ENCODE data around the gene NCAPG2.

The NCAPG2 gene

DNA sequence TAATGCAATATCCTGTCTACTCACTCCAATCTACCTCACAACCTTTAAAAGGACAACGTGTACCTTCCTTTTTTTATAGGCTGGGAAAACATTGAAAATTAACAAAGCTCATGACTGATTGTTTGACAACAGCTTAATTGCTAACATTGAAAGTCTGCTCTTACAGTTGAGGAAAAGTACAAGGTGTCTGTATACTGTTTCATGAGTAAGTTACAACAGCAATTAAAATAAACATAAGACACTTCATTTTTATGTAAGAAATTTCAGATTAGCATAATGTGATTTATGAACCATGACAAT lies 28.6 kb upstream of the NCAPG2 start:
- no peak for DNase-seq (ENCODE audit: low read depth)

DNA sequence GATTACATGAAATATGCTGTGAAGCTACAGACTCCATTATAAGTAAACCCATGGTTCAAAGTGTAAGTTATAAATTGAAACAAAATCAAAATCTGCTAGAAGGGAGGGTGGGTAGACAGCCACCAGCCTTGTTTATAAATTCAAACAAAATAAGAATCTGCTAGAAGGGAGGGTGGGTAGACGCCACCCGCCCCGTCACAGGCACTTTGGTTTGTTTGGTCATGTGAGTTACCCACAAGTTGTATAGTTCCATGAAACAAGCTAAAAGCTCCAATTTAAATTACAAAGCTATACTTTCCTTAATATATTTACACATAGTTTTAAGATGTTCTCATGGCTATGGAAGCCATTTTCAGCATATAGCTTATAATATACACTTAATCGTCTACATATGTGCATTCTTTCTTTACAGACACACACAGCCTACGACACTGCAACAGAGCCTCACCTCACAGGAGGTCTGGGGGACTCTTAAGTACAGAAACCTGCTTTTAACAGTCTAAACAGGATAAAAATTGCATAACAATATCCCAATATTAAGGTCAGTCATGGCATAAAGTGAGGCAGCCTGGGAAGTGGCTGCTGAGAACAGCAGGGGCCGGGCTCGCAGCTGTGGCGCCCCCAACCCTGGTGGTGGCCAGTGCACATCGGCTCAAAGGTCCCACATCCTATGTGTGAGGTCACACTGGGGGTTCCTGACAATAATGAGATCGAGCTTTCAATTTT lies 28.1 kb upstream of the NCAPG2 start:
- DNase-seq (ENCODE audit: low read depth), result no peak

DNA sequence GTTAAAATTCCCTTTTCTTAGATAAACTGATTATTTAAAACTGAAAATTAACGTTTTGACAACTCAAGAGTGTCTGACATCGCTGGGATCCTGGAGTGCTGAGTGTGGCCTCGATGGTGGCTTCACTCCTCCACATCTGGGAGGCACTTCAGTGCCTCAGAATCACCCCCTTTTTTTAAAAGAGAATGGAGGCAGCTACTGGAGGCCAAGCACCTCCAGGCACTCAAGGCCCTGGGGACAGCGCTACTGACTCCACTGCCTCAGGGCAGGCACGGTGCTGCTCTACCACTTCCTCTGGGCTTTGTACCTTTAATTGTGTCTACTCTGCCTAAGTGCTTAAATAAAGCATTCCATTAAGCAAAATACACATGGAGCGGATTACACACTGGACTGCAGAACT lies 27.2 kb upstream of the NCAPG2 start:
- no peak for DNase-seq (ENCODE audit: low read depth)

- no peak for DNase-seq (ENCODE audit: low read depth)
These were observed 26.1 kb upstream of the NCAPG2 start for GRCh38 chr7:158730383-158731346.

- DNase-seq (ENCODE audit: low read depth), result no peak
These were observed 25.2 kb upstream of the NCAPG2 start for GRCh38 chr7:158729646-158730382.

GRCh38 chr7:158728911-158729645 lies 24.5 kb upstream of the NCAPG2 start:
- no peak for DNase-seq (ENCODE audit: low read depth)

DNA sequence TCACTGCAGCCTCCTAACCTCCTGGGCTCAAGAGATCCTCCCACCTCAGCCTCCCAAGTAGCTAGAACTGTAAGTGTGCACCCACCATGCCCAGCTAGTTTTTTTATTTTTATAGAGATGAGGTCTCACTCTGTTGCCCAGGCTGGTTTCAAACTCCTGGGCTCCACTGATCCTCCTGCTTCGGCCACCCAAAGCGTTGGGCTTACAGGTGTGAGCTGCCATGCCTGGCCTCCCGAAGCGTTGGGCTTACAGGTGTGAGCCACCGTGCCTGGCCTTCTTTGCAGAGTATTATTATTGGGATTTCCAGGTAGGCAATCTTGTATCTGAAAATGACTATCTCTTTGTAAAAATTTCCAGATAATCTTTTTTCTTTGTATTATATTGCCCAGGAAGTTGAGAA lies 23.1 kb upstream of the NCAPG2 start:
- no peak for DNase-seq (ENCODE audit: low read depth)

DNA sequence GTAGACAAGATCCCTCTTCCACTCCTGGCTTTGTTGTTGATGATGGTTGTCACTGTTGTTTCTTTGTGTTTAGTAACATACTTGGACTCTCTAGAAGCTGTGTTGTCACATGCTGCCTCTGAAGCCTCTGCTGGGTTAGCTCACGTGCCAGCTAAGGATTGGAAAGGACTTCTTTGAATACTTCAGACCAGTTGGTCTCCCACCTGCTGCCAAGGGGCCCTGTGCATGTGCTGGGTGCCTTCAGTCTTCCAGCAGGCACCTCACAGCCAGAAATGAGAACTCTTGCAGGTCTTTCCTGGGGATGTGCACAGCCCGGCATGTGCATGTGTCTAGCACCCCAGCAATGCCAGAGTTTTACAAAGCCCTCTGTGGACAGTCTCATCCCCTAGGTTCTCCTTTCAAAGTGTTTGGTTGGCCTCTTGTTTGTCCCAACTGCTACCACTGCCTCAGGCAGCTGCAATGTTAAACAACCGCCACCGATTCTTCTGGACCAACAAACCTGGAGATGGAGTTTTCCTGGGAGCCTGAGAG lies 21.7 kb upstream of the NCAPG2 start:
- no peak for DNase-seq (ENCODE audit: low read depth)

DNA sequence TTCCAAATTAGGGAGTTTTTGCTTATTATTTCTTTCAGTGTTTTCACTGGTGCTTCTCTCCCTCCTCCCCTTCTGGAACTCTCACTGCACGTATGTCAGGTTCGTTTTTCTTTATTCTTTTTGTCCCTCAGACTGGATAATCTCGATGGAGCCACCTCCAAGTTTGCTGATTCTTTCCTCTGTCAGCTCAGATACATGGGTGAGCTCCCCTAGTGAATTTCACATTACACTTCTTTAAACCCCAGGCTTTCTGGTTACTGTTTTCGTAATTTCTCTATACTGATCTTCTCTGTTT lies 20.8 kb upstream of the NCAPG2 start:
- no peak for DNase-seq (ENCODE audit: low read depth)

DNA sequence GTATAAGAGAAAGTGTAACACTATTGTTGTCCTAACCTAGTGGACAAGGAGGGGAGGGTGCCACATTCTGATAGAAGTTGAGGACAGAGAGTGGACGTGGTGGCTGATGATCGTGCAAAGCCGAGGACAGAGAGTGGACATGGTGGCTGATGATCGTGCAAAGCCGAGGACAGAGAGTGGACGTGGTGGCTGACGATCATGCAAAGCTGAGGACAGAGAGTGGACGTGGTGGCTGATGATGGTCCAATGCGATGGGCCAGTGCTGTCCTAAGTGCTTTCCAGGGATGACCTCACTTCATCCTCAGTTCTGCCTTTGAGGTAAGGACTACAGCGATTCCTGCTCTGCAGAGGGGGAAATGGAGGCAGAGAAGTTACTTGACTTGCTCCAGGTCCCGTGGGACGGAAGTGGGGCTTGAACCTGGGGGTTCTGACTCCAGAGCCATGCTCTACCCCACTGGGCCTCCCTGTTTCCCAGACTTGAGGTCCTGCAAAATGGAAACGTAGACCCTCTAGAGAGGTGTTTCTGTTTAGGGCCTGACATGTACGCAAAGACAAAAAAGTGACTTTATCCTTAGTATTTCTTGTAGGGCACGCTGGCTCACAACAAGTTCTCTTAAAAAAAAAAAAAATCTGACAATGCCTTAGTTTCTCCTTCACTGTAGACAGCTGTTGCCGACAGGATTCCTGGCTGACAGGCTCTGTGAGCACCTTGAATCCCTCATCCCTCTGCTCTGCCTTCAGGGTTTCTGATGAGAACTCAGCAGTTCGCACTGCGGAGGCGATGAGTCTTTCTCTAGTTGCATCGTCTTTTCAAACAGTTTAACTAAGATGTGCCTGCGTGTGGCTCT lies 20.3 kb upstream of the NCAPG2 start:
- no peak for DNase-seq (ENCODE audit: low read depth)

GRCh38 chr7:158723714-158724385 lies 19.2 kb upstream of the NCAPG2 start:
- no peak for DNase-seq (ENCODE audit: low read depth)

GRCh38 chr7:158723266-158723665 lies 18.7 kb upstream of the NCAPG2 start:
- no peak for DNase-seq (ENCODE audit: low read depth)

DNA sequence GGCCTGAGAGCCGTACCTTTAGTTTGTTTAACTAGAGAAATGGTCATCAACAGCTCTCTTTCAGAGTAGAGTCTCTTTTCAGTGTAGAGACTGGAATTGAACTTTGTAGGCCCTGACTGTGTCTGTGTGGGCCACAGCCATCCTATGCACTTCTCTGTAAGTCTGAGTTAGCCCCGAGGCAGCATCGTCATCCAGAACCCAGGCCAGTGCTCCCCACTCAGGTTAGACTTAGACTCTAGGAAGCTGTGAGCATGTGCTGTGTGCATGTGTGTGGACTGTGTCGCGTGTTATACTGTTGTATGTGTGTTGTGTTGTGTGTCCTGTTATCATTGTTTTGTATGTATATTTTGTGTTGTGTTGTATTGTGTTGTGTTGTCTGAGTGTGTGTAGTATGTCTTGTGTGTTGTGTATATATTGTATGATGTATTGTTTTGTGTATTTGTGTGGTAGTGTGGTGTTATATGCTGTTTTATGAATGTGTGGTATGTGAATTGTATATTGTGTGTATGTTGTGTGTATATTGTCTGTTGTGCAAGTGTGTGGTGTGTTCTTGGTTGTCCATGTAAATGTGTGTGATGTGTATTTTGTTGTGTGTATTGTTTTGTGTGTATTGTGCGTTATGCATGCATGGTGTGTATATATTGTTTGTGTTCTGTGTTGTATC lies 18.1 kb upstream of the NCAPG2 start:
- no peak for DNase-seq (ENCODE audit: low read depth)

GRCh38 chr7:158720112-158720511 lies 15.5 kb upstream of the NCAPG2 start:
- DNase-seq (ENCODE audit: low read depth), result no peak

DNA sequence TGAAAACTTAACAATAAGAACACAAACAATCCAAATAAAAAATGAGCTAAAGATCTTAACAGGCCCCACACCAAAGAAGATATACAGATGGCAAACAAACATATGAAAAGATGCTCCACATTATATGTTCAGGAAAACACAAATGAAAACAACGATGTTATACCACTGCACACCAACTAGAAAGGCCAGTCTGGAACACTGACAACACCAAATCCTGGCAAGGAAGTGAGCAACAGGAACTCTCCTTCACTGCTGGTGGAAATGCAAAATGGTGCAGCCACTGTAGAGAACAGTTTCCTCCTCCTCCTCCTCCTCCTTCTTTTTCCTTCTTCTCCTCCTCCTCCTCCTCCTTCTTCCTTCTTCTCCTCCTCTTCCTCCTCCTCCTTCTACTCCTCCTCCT lies 12.2 kb upstream of the NCAPG2 start:
- DNase-seq (ENCODE audit: low read depth), result no peak

- no peak for DNase-seq (ENCODE audit: low read depth)
These were observed 6.1 kb upstream of the NCAPG2 start for GRCh38 chr7:158710651-158711102.

DNA sequence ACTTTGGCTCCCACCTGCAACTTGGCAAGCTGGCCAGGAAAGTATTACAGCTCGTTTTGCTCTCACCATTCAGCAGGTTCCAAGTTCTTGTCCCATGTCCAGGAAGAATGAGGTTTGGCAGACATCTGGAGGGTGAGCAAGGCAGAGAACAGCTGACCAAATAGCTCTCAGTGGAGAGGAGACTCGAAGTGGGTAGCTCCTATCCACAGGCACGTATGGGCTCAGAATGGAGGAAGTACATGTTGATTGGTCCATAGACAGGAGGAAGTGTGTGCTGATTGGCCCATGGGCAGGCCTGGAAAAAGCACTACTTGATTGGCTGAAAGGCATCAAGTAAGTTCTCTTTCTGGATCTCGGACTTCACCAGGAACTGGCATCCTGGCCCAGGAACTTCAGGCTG lies 3.0 kb upstream of the NCAPG2 start:
- no peak for DNase-seq (ENCODE audit: low read depth)

GRCh38 chr7:158706710-158707590 lies 2.3 kb upstream of the NCAPG2 start:
- DNase-seq (ENCODE audit: low read depth), result no peak

DNA sequence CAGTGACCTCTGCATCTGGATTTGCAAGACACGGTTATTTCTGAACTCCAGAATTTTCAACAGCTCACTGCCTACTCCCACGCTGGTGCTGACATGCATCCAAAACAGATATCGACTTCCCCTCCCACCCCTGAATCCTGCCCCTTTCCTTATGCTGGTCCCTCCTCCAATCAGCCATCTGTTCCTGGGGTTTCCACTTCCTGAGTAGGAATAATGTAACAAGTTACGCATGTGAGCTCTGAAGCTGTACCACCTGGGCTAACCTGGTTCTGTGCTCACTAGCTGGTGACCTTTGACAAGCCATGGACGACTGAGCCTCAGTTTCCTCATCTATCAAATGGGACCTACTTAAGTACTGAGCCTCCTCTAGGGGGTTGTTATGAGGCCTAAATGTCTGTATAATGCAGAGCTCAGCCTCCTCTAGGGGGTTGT lies 1.7 kb upstream of the NCAPG2 start:
- no peak for DNase-seq (ENCODE audit: low read depth)
